ENCODE results near the gene ZC3H4.

ZC3H4 gene

DNA sequence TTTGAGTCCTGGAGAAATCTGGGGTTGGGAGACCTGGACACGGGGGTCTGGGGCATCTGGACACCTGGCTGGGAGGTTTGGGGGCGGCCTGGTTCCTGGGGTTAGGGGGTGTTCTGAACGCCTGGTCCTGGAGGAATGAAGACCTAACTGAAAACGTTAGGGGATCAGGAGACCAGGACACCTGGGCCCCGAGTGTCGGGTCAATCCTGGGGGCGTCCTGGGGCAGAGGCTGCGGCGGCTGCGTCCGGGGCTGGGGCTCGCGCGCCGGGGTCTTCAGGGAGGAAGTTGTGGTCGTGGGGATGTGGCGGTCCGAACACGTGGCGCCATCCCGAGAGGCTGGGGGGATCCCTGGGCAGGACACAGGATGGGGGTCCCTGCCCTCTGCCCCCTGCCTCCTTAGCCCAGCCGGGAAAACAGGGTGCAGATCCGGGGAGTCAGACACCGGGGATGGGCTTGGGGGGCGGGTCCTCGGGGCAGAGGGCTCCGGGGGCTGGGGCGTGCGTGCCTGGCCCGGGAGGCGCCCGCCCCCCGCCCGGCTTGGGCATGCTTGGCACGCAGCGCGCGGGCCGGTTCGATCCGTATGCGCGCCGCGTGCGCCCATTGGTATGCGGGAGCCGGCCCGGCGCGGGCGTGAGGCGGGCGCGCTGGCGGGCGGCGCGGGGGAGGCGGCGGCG, 93.3 kb downstream of the ZC3H4 start:
- no peak for DNase-seq (ENCODE audit: insufficient read length, low spot score)
- no peak for FAIRE-seq
- TF ChIP-seq, protein P1, sequence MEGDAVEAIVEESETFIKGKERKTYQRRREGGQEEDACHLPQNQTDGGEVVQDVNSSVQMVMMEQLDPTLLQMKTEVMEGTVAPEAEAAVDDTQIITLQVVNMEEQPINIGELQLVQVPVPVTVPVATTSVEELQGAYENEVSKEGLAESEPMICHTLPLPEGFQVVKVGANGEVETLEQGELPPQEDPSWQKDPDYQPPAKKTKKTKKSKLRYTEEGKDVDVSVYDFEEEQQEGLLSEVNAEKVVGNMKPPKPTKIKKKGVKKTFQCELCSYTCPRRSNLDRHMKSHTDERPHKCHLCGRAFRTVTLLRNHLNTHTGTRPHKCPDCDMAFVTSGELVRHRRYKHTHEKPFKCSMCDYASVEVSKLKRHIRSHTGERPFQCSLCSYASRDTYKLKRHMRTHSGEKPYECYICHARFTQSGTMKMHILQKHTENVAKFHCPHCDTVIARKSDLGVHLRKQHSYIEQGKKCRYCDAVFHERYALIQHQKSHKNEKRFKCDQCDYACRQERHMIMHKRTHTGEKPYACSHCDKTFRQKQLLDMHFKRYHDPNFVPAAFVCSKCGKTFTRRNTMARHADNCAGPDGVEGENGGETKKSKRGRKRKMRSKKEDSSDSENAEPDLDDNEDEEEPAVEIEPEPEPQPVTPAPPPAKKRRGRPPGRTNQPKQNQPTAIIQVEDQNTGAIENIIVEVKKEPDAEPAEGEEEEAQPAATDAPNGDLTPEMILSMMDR (IDR thresholded peaks at IDR 0.05; ENCODE audit: insufficient read depth, missing control alignments): no peak

DNA sequence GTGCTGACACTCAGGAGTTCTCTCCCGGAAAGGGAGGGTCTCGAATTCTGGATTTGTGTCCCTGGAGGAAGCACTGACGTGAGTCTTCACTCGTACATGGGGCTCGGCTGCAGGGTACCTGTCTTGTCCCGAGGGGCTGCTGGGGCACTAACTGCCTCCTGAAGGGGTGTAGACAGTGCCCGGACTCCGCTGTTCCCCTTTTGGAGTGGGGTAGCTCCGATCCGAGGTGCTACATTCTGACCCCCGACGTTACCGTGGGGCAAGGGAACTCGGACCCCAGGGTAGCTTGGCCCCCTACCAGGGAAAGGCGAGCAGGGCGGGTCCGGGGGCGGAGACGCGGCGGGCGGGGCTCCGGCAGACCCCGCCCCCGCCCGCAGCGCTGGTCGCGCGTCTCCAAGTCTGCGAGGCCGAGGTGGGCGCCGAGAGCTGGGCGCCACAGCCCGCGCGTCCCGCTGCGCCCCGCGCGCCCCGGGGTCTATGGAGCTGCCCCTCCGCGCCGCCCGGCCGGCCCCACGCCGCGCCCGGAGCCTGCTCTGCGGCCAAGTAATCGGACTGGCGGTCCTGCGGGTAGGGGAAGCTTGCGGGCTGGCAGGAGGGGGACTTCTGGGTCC, 94.0 kb downstream of the ZC3H4 start, which contains the start of gene NPAS1:
TSS of gene NPAS1 (plus strand) at position 407 of the 611 bp plus-strand sequence. CDS start 1,211 bp downstream, outside the sequence.
- DNase-seq (ENCODE audit: insufficient read length, low spot score): no peak
- no peak for FAIRE-seq
- TF ChIP-seq, protein P1 (IDR thresholded peaks at IDR 0.05; ENCODE audit: insufficient read depth, missing control alignments): no peak

DNA sequence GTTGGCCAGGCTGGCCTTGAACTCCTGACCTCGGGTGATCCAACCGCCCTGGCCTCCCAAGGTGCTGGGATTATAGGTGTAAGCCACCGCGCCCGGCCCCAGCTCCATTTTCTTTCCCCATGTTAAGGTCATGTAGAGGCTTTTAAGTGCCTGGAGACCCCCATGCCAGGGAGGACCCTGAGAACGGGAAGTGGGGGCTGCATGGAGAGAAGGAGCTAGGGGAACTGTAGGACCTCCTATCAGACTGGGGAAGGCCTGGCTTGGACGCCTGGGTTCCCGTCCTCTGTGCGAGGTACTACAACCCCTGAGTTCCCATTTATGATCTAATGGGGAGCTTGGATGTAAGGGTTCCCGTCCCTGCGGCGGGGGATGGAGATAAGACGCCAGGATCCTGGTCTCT, 94.7 kb downstream of the ZC3H4 start:
- TF ChIP-seq, protein P1 (IDR thresholded peaks at IDR 0.05; ENCODE audit: insufficient read depth, missing control alignments): no peak
- FAIRE-seq: no peak
- DNase-seq (ENCODE audit: insufficient read length, low spot score): no peak
